ENCODE results near the gene SMKR1.
A peak's percentile ranks its signal among the peaks of the same experiment; 100 is the strongest.
"Not testable (repeated sequence)": the region's sequence is repeated elsewhere in the genome, so short reads cannot be mapped to it uniquely, and the experiment has no call there.

Gene SMKR1

GRCh38 chr7:129530795-129531391, 28.6 kb downstream of the SMKR1 start:
- peak; percentile 85 for DNase-seq

- DNase-seq, result no peak
Measured at GRCh38 chr7:129531721-129532120, 29.4 kb downstream of the SMKR1 start.

GRCh38 chr7:129532375-129532774, 30.0 kb downstream of the SMKR1 start:
- DNase-seq, result no peak

GRCh38 chr7:129534558-129535274, 32.4 kb downstream of the SMKR1 start:
- DNase-seq, result not testable (repeated sequence)

- DNase-seq, result no peak
Measured at GRCh38 chr7:129535896-129536295, 33.6 kb downstream of the SMKR1 start.

- DNase-seq, result no peak
Measured at GRCh38 chr7:129536323-129536722, 34.0 kb downstream of the SMKR1 start.

GRCh38 chr7:129538790-129539189, 36.5 kb downstream of the SMKR1 start:
- DNase-seq, result no peak

- no peak for DNase-seq
Measured at GRCh38 chr7:129540340-129540739, 38.0 kb downstream of the SMKR1 start.

- DNase-seq, result no peak
Measured at GRCh38 chr7:129544700-129545099, 42.4 kb downstream of the SMKR1 start.

GRCh38 chr7:129550693-129551360, 48.5 kb downstream of the SMKR1 start:
- DNase-seq, result no peak

GRCh38 chr7:129553899-129554461, 51.6 kb downstream of the SMKR1 start:
- DNase-seq, result no peak

GRCh38 chr7:129556607-129557133, 54.3 kb downstream of the SMKR1 start:
- DNase-seq, result no peak

GRCh38 chr7:129557686-129558481, 55.6 kb downstream of the SMKR1 start:
- DNase-seq, result no peak

GRCh38 chr7:129559564-129559963, 57.2 kb downstream of the SMKR1 start:
- no peak for DNase-seq

- DNase-seq, result no peak
Measured at GRCh38 chr7:129560831-129561230, 58.5 kb downstream of the SMKR1 start.

GRCh38 chr7:129561677-129562359, 59.5 kb downstream of the SMKR1 start:
- no peak for DNase-seq

All from kidney glomerular epithelial cell (primary cell).